ENCODE data around the gene SREBF2. TPM values are rescaled to one million over a fixed set of nuclear protein-coding genes. Genes with fewer than 3 reads are reported as not detected.

SREBF2 gene
- total and polyA plus RNA-seq, 4 donors = 68.1 to 155 (median 75.9) TPM

DNA sequence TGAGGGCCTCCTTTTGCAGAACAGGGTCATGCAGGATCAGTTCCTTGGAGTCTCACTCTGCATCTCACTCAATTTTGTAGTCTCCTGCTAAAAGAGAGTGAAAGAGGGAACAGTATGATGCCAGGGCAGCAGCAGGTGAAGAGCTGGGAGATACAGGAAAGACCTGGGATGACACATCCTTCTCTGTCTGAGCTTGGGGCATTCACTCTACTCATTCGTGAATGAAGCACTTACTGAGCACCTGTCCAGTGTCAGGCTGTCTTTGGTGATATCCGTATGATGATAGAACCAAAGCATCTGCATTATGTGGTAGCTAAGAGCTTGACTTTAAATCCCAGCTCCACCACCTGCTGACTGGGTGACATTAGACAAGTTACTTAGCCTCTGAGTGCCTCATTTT is 14.4 kb downstream of the SREBF2 start:
- ATAC-seq (ENCODE audit: insufficient read depth, low FRiP score) (no peak), DNase-seq (no peak)
- TF ChIP-seq, protein P1, sequence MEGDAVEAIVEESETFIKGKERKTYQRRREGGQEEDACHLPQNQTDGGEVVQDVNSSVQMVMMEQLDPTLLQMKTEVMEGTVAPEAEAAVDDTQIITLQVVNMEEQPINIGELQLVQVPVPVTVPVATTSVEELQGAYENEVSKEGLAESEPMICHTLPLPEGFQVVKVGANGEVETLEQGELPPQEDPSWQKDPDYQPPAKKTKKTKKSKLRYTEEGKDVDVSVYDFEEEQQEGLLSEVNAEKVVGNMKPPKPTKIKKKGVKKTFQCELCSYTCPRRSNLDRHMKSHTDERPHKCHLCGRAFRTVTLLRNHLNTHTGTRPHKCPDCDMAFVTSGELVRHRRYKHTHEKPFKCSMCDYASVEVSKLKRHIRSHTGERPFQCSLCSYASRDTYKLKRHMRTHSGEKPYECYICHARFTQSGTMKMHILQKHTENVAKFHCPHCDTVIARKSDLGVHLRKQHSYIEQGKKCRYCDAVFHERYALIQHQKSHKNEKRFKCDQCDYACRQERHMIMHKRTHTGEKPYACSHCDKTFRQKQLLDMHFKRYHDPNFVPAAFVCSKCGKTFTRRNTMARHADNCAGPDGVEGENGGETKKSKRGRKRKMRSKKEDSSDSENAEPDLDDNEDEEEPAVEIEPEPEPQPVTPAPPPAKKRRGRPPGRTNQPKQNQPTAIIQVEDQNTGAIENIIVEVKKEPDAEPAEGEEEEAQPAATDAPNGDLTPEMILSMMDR (IDR thresholded peaks at IDR 0.05; ENCODE audit: control extremely low read depth, extremely low read depth) = no peak
- 73 to 83% methylated on average over 2 of the region's 2 CpGs for WGBS, 2 donors
- Histone ChIP-seq H3K4me3 (no peak overlapping the region), H3K4me1 (ENCODE audit: control insufficient read depth in 5 of 5, insufficient read depth in 5 of 5, low read length in 5 of 5) (peaks cover 0 to 39% (median 14%) of the 10 kb centered on the region in 5 donors), H3K27me3 (ENCODE audit: control insufficient read depth in 3 of 3, insufficient read depth in 3 of 3, low read length in 2 of 3) (no peaks in the 10 kb centered on the region), H3K27ac (ENCODE audit: low read depth in 1 of 2, low read length in 1 of 2) (no peak overlapping the region), H3K9ac (ENCODE audit: insufficient read depth in 1 of 2, low read length in 2 of 2) (no peak overlapping the region), H3K9me3 (ENCODE audit: control insufficient read depth in 4 of 4, insufficient read depth in 3 of 4, low read length in 3 of 4) (no peaks in the 10 kb centered on the region), H3K36me3 (ENCODE audit: control insufficient read depth in 4 of 4, insufficient read depth in 4 of 4, low read length in 4 of 4) (peaks cover 0 to 5% (median 3%) of the 10 kb centered on the region in 4 donors)

DNA sequence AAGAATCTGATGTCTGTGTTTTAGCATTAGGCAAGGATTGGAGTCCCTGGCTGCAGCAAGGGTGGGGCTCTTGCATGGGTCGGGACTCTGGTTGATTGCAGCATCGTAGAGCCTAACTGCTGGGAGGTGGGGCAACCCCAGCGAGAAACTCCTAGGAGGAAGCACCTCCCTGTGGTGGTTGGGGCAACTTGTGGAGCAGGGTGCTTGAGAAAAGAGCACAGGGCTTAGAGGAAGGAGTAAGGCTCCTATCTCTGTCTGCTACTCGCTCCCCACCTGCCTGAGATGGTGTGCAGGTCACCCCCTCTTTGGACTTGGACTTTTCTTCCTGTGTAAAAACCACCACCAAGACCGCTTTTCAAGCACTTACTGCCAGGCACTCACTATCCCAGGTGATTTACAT is 15.6 kb downstream of the SREBF2 start:
- peaks cover 0 to 2% (median 0%) of the 10 kb centered on the region in 4 donors for H3K36me3 ChIP-seq (ENCODE audit: control insufficient read depth in 4 of 4, insufficient read depth in 4 of 4, low read length in 4 of 4)
- TF ChIP-seq, protein P1 (IDR thresholded peaks at IDR 0.05; ENCODE audit: control extremely low read depth, extremely low read depth) = no peak
- no peaks in the 10 kb centered on the region for H3K27me3 ChIP-seq (ENCODE audit: control insufficient read depth in 3 of 3, insufficient read depth in 3 of 3, low read length in 2 of 3)
- no peak overlapping the region for H3K4me3 ChIP-seq
- peak; percentile 76 for ATAC-seq (ENCODE audit: insufficient read depth, low FRiP score)
- H3K9me3 ChIP-seq (ENCODE audit: control insufficient read depth in 4 of 4, insufficient read depth in 3 of 4, low read length in 3 of 4) = no peaks in the 10 kb centered on the region
- H3K9ac ChIP-seq (ENCODE audit: insufficient read depth in 1 of 2, low read length in 2 of 2) = no peak overlapping the region
- H3K27ac ChIP-seq (ENCODE audit: low read depth in 1 of 2, low read length in 1 of 2) = no peak overlapping the region
- H3K4me1 ChIP-seq (ENCODE audit: control insufficient read depth in 5 of 5, insufficient read depth in 5 of 5, low read length in 5 of 5) = peaks cover 0 to 33% (median 11%) of the 10 kb centered on the region in 5 donors
- no peak for DNase-seq
- WGBS, 2 donors = 28 to 38% methylated on average over 5 of the region's 5 CpGs

DNA sequence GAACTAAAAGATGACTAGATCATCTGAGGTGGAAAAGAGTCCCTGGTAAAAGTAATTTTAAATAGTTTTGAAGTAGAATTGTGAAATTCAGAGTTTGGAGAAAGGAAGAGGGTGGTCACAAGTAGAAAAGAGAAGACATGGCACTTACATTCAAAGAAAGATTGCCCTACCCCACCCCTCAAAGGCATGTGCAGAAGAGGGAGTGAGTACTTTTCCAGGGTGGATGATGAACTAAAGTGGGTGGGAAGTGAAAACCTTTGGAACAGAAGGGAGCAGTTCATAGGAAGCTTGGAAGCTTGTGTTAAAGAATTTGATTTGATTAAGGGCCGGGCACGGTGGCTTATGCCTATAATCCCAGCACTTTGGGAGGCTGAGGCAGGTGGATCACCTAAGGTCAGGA is 23.6 kb downstream of the SREBF2 start:
- Histone ChIP-seq H3K27ac (ENCODE audit: low read depth in 1 of 2, low read length in 1 of 2) (no peak overlapping the region), H3K4me1 (ENCODE audit: control insufficient read depth in 5 of 5, insufficient read depth in 5 of 5, low read length in 5 of 5) (peaks cover 0 to 5% (median 0%) of the 10 kb centered on the region in 5 donors), H3K9ac (ENCODE audit: insufficient read depth in 1 of 2, low read length in 2 of 2) (no peak overlapping the region), H3K9me3 (ENCODE audit: control insufficient read depth in 4 of 4, insufficient read depth in 3 of 4, low read length in 3 of 4) (no peaks in the 10 kb centered on the region), H3K36me3 (ENCODE audit: control insufficient read depth in 4 of 4, insufficient read depth in 4 of 4, low read length in 4 of 4) (peaks cover 0 to 2% (median 0%) of the 10 kb centered on the region in 4 donors), H3K27me3 (ENCODE audit: control insufficient read depth in 3 of 3, insufficient read depth in 3 of 3, low read length in 2 of 3) (no peaks in the 10 kb centered on the region), H3K4me3 (no peak overlapping the region)
- ATAC-seq (ENCODE audit: insufficient read depth, low FRiP score) = no peak
- 80 to 95% methylated on average over 2 of the region's 2 CpGs for WGBS, 2 donors
- DNase-seq = no peak
- TF ChIP-seq, protein P1 (IDR thresholded peaks at IDR 0.05; ENCODE audit: control extremely low read depth, extremely low read depth) = no peak
